ENCODE data around the gene KDM7A.
"Not testable (repeated sequence)": the region's sequence is repeated elsewhere in the genome, so short reads cannot be mapped to it uniquely, and the experiment has no call there.

The KDM7A gene

GRCh38 chr7:140156460-140157080 is 20.2 kb downstream of the KDM7A start:
- DNase-seq (ENCODE audit: low spot score): no peak

DNA sequence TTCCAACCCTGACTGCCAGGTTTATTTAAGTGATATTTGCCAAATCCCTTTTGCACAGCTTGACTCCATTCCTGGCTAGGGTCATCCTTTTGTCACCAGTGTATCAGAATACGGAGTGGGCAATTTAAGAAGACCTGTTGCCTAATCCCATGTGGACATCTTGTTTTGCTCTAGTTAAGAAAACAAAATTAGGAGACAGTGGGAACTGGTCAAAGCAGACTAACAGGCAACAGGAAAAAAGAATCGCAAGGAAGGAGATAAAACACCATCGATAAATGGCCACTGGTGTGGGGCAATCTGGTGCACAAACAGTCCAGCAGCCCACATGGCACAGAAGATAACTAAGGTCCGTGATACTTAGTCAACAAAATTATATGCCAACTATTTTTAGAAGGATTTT is 21.4 kb downstream of the KDM7A start:
- no peak for DNase-seq (ENCODE audit: low spot score)

- no peak for DNase-seq (ENCODE audit: low spot score)
Observed at GRCh38 chr7:140153666-140154161, 23.1 kb downstream of the KDM7A start.

GRCh38 chr7:140146574-140146973 is 30.2 kb downstream of the KDM7A start:
- no peak for DNase-seq (ENCODE audit: low spot score)

- no peak for DNase-seq (ENCODE audit: low spot score)
Observed at GRCh38 chr7:140145709-140146108, 31.1 kb downstream of the KDM7A start.

GRCh38 chr7:140144821-140145220 is 32.0 kb downstream of the KDM7A start:
- no peak for DNase-seq (ENCODE audit: low spot score)

DNA sequence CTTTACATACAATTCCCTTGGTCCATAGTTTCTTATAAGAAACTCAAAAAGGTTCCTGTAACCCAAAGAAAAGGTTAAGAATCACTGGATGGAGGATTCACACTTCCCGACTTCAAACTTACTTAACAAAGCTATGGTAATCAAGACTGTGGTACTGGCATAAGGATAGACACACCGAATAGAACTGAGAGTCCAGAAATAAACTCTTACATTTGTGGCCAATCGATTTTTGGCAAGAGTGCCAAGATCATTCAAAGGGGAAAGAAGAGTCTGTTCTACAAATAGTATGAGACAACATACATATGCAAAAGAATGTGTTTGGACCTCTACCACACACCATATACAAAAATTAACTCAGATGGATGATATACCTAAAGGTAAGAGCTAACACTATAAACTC is 32.8 kb downstream of the KDM7A start:
- DNase-seq (ENCODE audit: low spot score): no peak

DNA sequence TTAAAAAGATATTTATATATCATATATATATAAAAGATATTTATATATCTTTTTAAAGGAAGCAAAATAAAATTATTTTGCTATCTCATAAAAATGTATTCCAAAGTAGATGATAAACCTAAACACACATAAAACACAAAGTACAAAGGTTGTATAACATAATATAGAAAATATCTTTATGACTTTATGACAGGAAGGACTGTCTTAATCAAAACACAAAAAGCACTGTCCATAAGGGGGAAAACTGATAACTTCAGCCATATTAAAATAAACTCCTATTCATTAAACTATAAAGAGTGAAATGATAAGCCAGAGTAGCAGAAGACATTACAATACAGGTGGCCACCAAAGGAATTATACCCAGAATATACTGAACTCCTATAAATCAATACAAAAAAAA is 34.8 kb downstream of the KDM7A start:
- no peak for DNase-seq (ENCODE audit: low spot score)

GRCh38 chr7:140141256-140141655 is 35.5 kb downstream of the KDM7A start:
- no peak for DNase-seq (ENCODE audit: low spot score)

- no peak for DNase-seq (ENCODE audit: low spot score)
Observed at GRCh38 chr7:140137078-140137477, 39.7 kb downstream of the KDM7A start.

DNA sequence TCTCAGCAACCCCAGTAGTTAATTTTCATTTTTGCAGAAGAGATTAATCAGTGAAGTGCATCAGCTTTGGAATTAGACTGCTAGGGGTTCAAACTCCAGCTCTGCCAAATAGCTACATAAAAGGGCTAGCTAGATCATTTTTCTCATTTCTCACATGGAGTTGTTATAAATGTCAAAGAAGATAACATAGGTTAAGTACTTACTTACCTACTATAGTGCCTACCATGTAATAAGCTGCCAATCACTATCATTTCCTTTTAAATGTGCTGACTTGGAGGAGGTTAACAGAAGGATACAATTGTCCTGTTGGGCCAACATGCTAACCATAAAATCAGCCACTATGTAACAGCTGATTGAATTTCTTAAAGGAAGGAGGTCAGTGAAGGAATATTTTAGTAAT is 40.7 kb downstream of the KDM7A start:
- no peak for DNase-seq (ENCODE audit: low spot score)

- DNase-seq (ENCODE audit: low spot score): no peak
Observed at GRCh38 chr7:140134039-140134438, 42.7 kb downstream of the KDM7A start.

DNA sequence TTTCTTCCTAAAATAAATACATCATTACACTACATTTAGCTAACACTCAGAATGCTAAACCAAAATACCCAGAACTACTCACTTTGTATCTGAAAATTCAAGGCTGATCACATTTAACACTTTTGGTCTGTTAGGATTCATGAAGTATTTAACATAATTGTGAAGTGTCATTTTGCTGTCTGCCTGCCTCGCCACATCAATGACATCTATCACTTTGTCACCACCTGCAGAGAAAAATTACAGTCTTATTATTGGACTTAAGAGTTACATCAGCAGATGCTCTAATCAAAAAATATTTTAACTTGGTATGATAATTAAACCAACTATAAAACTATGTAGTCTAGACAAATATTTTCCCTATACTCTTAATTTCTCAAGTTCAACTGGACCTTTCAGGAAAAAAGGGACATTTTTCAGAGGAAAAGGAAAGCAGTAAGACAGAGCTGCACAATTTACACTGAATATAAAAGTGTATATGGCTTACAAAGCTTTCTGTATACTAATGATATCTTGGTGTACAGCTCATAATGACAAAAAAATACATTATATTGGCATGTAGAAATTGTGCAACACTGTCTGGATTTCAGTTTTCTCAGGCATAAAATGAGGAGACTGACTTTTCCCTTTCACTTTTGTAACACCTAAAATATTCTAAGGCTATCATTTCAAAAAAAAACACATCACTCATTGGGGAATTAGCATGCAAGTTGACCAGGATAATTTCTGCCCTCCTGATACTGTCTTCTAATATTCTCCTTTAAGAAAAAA is 49.2 kb downstream of the KDM7A start:
- DNase-seq (ENCODE audit: low spot score): no peak

GRCh38 chr7:140126435-140127034 is 50.2 kb downstream of the KDM7A start:
- DNase-seq (ENCODE audit: low spot score): no peak

DNA sequence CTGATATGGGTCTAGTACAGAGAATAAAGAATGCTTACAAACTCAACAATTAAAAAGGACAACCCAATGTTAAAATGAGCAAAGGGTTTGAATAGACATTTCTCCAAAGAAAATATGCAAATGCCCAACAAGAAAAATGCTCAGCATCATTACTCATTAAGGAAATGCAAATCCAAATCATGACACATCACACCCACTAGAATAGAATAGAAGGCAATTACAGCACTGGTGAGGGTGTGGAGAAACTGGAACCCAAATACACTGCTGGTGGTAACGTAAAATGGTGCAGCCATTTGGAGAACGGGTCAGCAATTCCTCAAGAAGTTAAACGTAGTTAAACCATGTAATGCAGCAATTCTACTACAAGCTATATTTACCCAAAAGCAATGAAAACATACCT is 53.8 kb downstream of the KDM7A start:
- no peak for DNase-seq (ENCODE audit: low spot score)

DNA sequence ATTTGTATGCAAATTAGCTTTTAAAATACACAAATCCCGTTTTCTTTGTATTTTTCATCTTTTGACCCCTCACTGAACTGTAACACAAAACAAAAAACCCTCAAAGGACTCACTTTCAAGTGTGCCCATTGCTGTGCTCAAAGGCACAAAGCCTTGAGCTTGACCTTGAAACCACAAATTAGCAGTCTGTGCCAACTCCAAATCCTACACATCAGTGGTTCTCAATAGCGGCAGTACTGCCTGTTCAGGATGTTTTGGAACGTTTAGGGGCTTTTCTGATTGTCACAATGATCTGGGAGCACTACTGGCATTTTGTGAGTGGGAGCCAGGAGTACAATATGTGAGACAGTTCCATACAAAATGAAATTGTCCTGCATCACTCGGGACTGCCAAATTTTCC is 55.5 kb downstream of the KDM7A start:
- no peak for DNase-seq (ENCODE audit: low spot score)

- not testable (repeated sequence) for DNase-seq (ENCODE audit: low spot score)
Observed at GRCh38 chr7:140114817-140115216, 62.0 kb downstream of the KDM7A start.

DNA sequence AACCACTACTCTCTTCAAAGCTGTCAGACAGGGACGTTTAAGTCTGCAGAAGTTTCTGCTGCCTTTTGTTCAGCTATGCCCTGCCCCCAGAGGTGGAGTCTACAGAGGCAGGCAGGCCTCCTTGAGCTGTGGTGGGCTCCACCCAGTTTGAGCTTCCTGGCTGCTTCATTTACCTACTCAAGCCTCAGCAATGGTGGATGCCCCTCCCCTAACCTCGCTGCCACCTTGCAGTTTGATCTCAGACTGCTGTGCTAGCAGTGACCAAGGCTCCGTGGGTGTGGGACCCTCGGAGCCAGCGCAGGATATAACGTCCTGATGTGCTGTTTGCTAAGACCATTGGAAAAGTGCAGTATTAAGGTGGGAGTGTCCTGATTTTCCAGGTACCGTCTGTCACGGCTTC is 68.0 kb downstream of the KDM7A start:
- not testable (repeated sequence) for DNase-seq (ENCODE audit: low spot score)

DNA sequence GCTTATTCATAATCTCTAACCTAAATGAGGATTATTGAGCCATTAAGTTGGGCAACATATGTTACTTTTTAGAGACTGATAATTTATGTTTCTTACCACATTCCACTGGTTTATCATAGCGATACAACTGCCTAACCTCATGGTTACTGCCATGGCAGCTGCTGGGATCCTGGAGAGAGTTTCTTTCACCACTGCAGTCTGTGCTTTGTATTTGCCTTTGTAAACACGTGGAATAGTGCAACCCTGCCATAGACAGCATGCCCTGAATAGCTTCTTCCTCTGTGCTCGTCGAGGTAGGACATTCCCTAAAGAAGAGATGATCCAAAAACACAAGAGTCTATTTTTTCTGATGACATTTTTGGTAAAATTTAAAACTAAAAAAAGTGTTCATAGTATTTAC is 80.3 kb downstream of the KDM7A start:
- DNase-seq (ENCODE audit: low spot score): no peak

DNA sequence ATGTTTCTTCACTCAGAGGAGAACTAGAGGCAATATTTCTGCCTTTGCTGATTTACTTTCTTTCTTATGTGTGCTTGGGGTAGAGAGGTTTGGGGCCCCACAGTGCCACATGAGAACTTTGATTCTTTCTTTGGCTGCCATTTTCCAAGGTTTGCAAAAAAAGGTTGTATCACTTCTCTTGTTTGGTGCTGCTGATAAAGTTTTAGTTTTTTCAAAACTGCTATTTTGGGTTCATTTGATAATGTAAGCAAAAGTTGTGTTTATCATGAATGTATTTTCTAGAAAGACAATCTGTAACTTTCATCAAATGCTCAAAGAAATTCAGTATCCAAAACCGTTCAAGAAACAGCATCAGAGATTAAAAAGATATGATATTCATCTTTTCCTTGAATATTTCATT is 83.4 kb downstream of the KDM7A start:
- DNase-seq (ENCODE audit: low spot score): no peak

GRCh38 chr7:140085447-140085846 is 91.3 kb downstream of the KDM7A start:
- no peak for DNase-seq (ENCODE audit: low spot score)

DNA sequence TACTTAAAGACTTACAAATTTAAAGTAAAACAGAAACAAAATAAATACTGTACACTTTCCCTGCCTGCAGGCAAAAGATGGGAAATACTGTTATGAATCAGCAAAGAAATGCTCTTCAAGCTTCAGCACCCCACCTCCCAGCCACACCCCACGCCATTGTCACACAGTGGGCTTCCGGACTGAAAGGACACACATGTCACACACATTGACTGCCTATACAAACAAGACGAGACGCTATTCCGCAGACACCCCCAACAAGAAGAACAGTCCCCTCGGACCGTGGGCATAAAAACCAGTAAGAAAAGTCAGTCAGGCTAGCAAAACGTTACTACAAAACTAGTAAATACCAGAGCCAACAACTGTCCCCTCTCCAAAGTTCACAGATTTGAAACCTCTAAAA is 91.8 kb downstream of the KDM7A start:
- DNase-seq (ENCODE audit: low spot score): no peak

GRCh38 chr7:140084142-140084655 is 92.6 kb downstream of the KDM7A start:
- no peak for DNase-seq (ENCODE audit: low spot score)
